Measurements from ENCODE around the gene INPP4A.

INPP4A gene

GRCh38 chr2:98643496-98644100 is 198.9 kb downstream of the INPP4A start:
- DNase-seq (ENCODE audit: low spot score) = no peak

Data from AG08396 (cell line).